SHP77 (cell line): ENCODE data around the gene CNOT6.
A peak's percentile ranks its signal among the peaks of the same experiment; 100 is the strongest.
"Not testable (repeated sequence)": the region's sequence is repeated elsewhere in the genome, so short reads cannot be mapped to it uniquely, and the experiment has no call there.

Experiments used
- DNase-seq, 2 experiments: peaks; one replicate each; lab custom pipeline; 2025; lab: John Stamatoyannopoulos, UW

CNOT6 gene

GRCh38 chr5:180471866-180472265 lies 22.3 kb upstream of the CNOT6 start:
- no peak for DNase-seq

GRCh38 chr5:180472269-180472668 lies 21.9 kb upstream of the CNOT6 start:
- no peak for DNase-seq

GRCh38 chr5:180473386-180473785 lies 20.8 kb upstream of the CNOT6 start:
- DNase-seq, result not testable (repeated sequence)

- no peak for DNase-seq
These were observed 19.6 kb upstream of the CNOT6 start for GRCh38 chr5:180474569-180474968.

GRCh38 chr5:180475969-180476524 lies 18.1 kb upstream of the CNOT6 start:
- DNase-seq, result not testable (repeated sequence)

- no peak for DNase-seq
These were observed 9.4 kb upstream of the CNOT6 start for GRCh38 chr5:180484813-180485212.

- no peak for DNase-seq
These were observed 7.5 kb upstream of the CNOT6 start for GRCh38 chr5:180486636-180487149.

- no peak for DNase-seq
These were observed 6.6 kb upstream of the CNOT6 start for GRCh38 chr5:180487556-180487955.

- no peak for DNase-seq
These were observed 2.7 kb upstream of the CNOT6 start for GRCh38 chr5:180491496-180491895.

- DNase-seq, result no peak
These were observed 1.8 kb upstream of the CNOT6 start for GRCh38 chr5:180492226-180492903.

- peak in 1 of 2 experiments; percentile 10 for DNase-seq
These were observed 467 bp downstream of the CNOT6 start for GRCh38 chr5:180494510-180495181.

- no peak for DNase-seq
These were observed 1.1 kb downstream of the CNOT6 start for GRCh38 chr5:180495292-180495691.

GRCh38 chr5:180495991-180496741 lies 2.0 kb downstream of the CNOT6 start:
- DNase-seq, result no peak

GRCh38 chr5:180496806-180497205 lies 2.6 kb downstream of the CNOT6 start:
- DNase-seq, result not testable (repeated sequence)

- DNase-seq, result not testable (repeated sequence)
These were observed 3.7 kb downstream of the CNOT6 start for GRCh38 chr5:180497865-180498264.

- DNase-seq, result no peak
These were observed 4.2 kb downstream of the CNOT6 start for GRCh38 chr5:180498378-180498777.

- DNase-seq, result no peak
These were observed 5.5 kb downstream of the CNOT6 start for GRCh38 chr5:180499684-180500083.

GRCh38 chr5:180500300-180500699 lies 6.1 kb downstream of the CNOT6 start:
- not testable (repeated sequence) for DNase-seq

- DNase-seq, result no peak
These were observed 13.5 kb downstream of the CNOT6 start for GRCh38 chr5:180507661-180508060.

GRCh38 chr5:180515294-180515693 lies 21.1 kb downstream of the CNOT6 start:
- no peak for DNase-seq

- DNase-seq, result not testable (repeated sequence)
These were observed 21.8 kb downstream of the CNOT6 start for GRCh38 chr5:180515974-180516373.

- no peak for DNase-seq
These were observed 22.3 kb downstream of the CNOT6 start for GRCh38 chr5:180516440-180516839.
